Suprapubic skin (tissue), 4 donors: ENCODE data around the gene SFT2D3. TPM values are rescaled to one million over a fixed set of nuclear protein-coding genes. Genes with fewer than 3 reads are reported as not detected.

Experiments used
- DNase-seq, 2 donors: peaks; one replicate each; pipeline ENCODE4 v3.0.0-alpha.2; 2019; ENCODE audit warnings: low spot score in 2 of 2
- H3K27ac ChIP-seq: fragments of 200-600 bp; sonication (generic); one replicate; pipeline ENCODE4 v1.5.1; 2019
- H3K27me3 ChIP-seq: fragments of 200-600 bp; sonication (generic); one replicate; pipeline ENCODE4 v1.5.1; 2019
- H3K36me3 ChIP-seq: fragments of 200-600 bp; sonication (generic); one replicate; pipeline ENCODE4 v1.5.1; 2019
- H3K4me1 ChIP-seq: fragments of 200-600 bp; sonication (generic); one replicate; pipeline ENCODE4 v1.5.1; 2019
- H3K4me3 ChIP-seq: fragments of 200-600 bp; sonication (generic); one replicate; pipeline ENCODE4 v1.5.1; 2019; ENCODE audit warnings: mild to moderate bottlenecking
- H3K9me3 ChIP-seq: fragments of 200-600 bp; sonication (generic); one replicate; pipeline ENCODE4 v1.5.1; 2019
- CTCF ChIP-seq, 2 donors: fragments of 200-600 bp in 1 of 2; fragments of 450-650 bp in 1 of 2; sonication (generic) in 1 of 2; IDR thresholded peaks; one replicate each; pipeline ENCODE4 v1.5.1; 2016 to 2019; ENCODE audit warnings: antibody characterized with exemption in 2 of 2, mild to moderate bottlenecking in 1 of 2, moderate library complexity in 1 of 2
- EP300 ChIP-seq: sonication (generic); formaldehyde crosslinking; IDR thresholded peaks from one replicate; pipeline ENCODE4 v1.6.1; 2017; ENCODE audit warnings: antibody characterized with exemption
- POLR2A ChIP-seq, 2 donors: fragments of 450-650 bp; IDR thresholded peaks; one replicate each; pipeline ENCODE4 v1.6.1; 2017; ENCODE audit warnings: antibody characterized with exemption in 2 of 2, mild to moderate bottlenecking in 2 of 2, moderate library complexity in 2 of 2
- POLR2AphosphoS5 ChIP-seq, 3 donors: sonication (generic); formaldehyde crosslinking; IDR thresholded peaks; one replicate each; pipeline ENCODE4 v1.6.1; 2017; ENCODE audit warnings: antibody characterized with exemption in 3 of 3
- WGBS: methylation state at CpG from one replicate; pipeline ENCODE4 v1.1.5; 2018; 5-methylcytosine and 5-hydroxymethylcytosine counted together
- total RNA-seq, 4 donors: library from RNA; depleted of rRNA; stranded (reverse); fragments of >200 nt; gene quantifications; one replicate each; pipeline ENCODE4 v1.1.0, GENCODE V29; 2016

Gene SFT2D3
- total RNA-seq, 4 donors from 2014 or later = 10.2 to 15.9 (median 12.2) TPM

GRCh38 chr2:127658146-127658545, 43.2 kb upstream of the SFT2D3 start:
- TF ChIP-seq POLR2AphosphoS5 (IDR thresholded peaks at IDR 0.05) (no peak), POLR2A (IDR thresholded peaks at IDR 0.05) (no peak), CTCF (IDR thresholded peaks at IDR 0.05) (no peak), EP300 (no peak)
- Histone ChIP-seq H3K27ac (peak overlapping the region; percentile 75), H3K27me3 (no peaks in the 10 kb centered on the region), H3K36me3 (peaks cover 8% of the 10 kb centered on the region), H3K4me1 (peaks cover 34% of the 10 kb centered on the region), H3K9me3 (no peaks in the 10 kb centered on the region), H3K4me3 (no peak overlapping the region)
- peak in 1 of 2 donors; percentile 11 for DNase-seq
- 92% methylated on average over 6 of the region's 6 CpGs for WGBS

DNA sequence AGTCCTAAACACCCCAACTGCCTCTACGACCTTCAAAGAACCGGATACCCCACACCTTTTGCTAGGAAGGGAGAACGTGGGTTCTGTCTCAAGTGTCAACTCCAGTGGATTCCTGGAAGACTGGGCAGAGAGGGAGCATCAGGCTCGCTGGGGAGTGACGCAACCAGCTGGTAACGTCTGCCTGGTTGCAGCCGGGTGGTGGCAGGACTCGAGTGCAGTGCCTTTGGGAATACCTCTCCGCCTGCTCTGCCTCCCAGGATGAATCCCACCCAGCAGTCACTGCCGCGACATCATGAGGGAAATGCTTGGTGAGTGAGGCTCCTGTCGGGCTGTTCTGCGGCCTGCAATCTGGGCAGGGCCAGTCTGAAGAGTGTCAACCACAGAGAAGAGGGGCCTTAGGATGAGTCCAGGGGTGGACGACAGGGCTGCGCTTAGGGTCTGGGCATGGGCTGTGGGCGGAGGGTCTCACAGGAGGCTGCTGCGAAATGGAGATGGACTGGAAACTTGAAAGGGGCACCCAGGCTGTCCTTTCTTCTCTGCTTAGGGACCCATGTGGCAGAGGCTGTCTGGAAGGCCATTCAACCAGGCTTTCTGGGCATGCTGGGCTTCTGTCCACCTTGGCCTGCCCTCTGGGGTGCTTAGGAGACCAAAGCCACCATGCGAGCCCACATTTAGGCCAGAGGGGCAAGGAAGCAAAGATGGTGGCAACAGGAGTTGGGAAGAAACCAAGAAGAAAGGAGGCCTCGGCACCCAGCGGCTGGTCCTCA, 42.5 kb upstream of the SFT2D3 start:
- Histone ChIP-seq H3K27me3 (no peaks in the 10 kb centered on the region), H3K9me3 (no peaks in the 10 kb centered on the region), H3K27ac (peak overlapping the region; percentile 75), H3K4me3 (no peak overlapping the region), H3K4me1 (peaks cover 39% of the 10 kb centered on the region), H3K36me3 (peaks cover 8% of the 10 kb centered on the region)
- DNase-seq = peak in 1 of 2 donors; percentile 49
- no peak for TF ChIP-seq POLR2A (IDR thresholded peaks at IDR 0.05)
- TF ChIP-seq POLR2AphosphoS5 (IDR thresholded peaks at IDR 0.05) = no peak
- no peak for TF ChIP-seq CTCF (IDR thresholded peaks at IDR 0.05)
- TF ChIP-seq EP300 = no peak
- WGBS = 82% methylated on average over 12 of the region's 20 CpGs

GRCh38 chr2:127659408-127660290, 41.6 kb upstream of the SFT2D3 start:
- Histone ChIP-seq H3K9me3 (no peaks in the 10 kb centered on the region), H3K27ac (peak overlapping the region; percentile 75), H3K36me3 (peaks cover under 1% of the 10 kb centered on the region), H3K27me3 (peaks cover 6% of the 10 kb centered on the region), H3K4me3 (no peak overlapping the region), H3K4me1 (peaks cover 44% of the 10 kb centered on the region)
- 81% methylated on average over 11 of the region's 14 CpGs for WGBS
- peak in 1 of 2 donors; percentile 59 for DNase-seq
- TF ChIP-seq CTCF (IDR thresholded peaks at IDR 0.05) (no peak), EP300 (no peak), POLR2A (IDR thresholded peaks at IDR 0.05) (no peak), POLR2AphosphoS5 (IDR thresholded peaks at IDR 0.05) (no peak)

GRCh38 chr2:127660291-127660578, 41.1 kb upstream of the SFT2D3 start:
- no peak overlapping the region for H3K4me3 ChIP-seq
- no peaks in the 10 kb centered on the region for H3K9me3 ChIP-seq
- 94% methylated on average over 10 of the region's 10 CpGs for WGBS
- DNase-seq = peak in 1 of 2 donors; percentile 34
- H3K36me3 ChIP-seq = no peaks in the 10 kb centered on the region
- H3K27ac ChIP-seq = peak overlapping the region; percentile 75
- H3K4me1 ChIP-seq = peaks cover 50% of the 10 kb centered on the region
- peaks cover 6% of the 10 kb centered on the region for H3K27me3 ChIP-seq
- TF ChIP-seq POLR2AphosphoS5 (IDR thresholded peaks at IDR 0.05) (no peak), POLR2A (IDR thresholded peaks at IDR 0.05) (no peak), EP300 (no peak), CTCF (IDR thresholded peaks at IDR 0.05) (no peak)
